OCI-LY7 (cell line): ENCODE measurements around the gene NTF3. TPM values are rescaled to one million over a fixed set of nuclear protein-coding genes. Genes with fewer than 3 reads are reported as not detected.

Source experiments
- BruUV-seq: library from RNA; stranded (reverse); fragments of 400-500 nt; replicated peaks from 2 replicates; lab custom pipeline; 2021; lab: Mats Ljungman, UMichigan
- CTCF ChIA-PET: fragments of 300-600 bp; sonication (Branson Sonifier 250); formaldehyde crosslinking; loops from one replicate; lab custom pipeline; 2022; ENCODE audit warnings: antibody characterized with exemption; ENCODE audit not compliant: unreplicated experiment; lab: Charles Lee
- POLR2A ChIA-PET: fragments of 300-600 bp; sonication (Branson Sonifier 250); formaldehyde crosslinking; loops from one replicate; lab custom pipeline; 2022; ENCODE audit warnings: antibody characterized with exemption; lab: Charles Lee
- DNase-seq: peaks from one replicate; pipeline ENCODE4 v3.0.0-alpha.2; 2015; ENCODE audit warnings: low spot score
- H2AFZ ChIP-seq: fragments of 200-600 bp; sonication (generic), shearing (Covaris generic); 2 replicates; pipeline ENCODE4 v1.6.1; 2014; ENCODE audit warnings: mild to moderate bottlenecking, antibody characterized with exemption, low read length, moderate library complexity
- H3K27ac ChIP-seq: fragments of 200-600 bp; sonication (generic); 2 replicates; pipeline ENCODE4 v1.5.1; 2014; ENCODE audit warnings: mixed run types, low read depth, mild to moderate bottlenecking, moderate library complexity, low read length, inconsistent platforms; ENCODE audit not compliant: poor library complexity, severe bottlenecking
- H3K36me3 ChIP-seq: fragments of 200-600 bp; sonication (generic); 2 replicates; pipeline ENCODE4 v1.6.1; 2014; ENCODE audit warnings: mild to moderate bottlenecking, antibody characterized with exemption, low read length, moderate library complexity, mixed read lengths; ENCODE audit not compliant: insufficient read depth
- H3K4me1 ChIP-seq: fragments of 200-600 bp; sonication (generic); 2 replicates; pipeline ENCODE4 v1.5.1; 2014; ENCODE audit warnings: mild to moderate bottlenecking, low read length; ENCODE audit not compliant: insufficient read depth, poor library complexity, severe bottlenecking
- H3K4me2 ChIP-seq: fragments of 200-600 bp; sonication (generic); 2 replicates; pipeline ENCODE4 v1.6.1; 2014; ENCODE audit warnings: mild to moderate bottlenecking, low read length
- H3K4me3 ChIP-seq: fragments of 200-600 bp; sonication (generic); 2 replicates; pipeline ENCODE4 v1.5.1; 2014; ENCODE audit warnings: mild to moderate bottlenecking, low read depth, low read length; ENCODE audit not compliant: poor library complexity, severe bottlenecking
- H3K79me2 ChIP-seq: fragments of 200-600 bp; sonication (generic); 2 replicates; pipeline ENCODE4 v1.6.1; 2016; ENCODE audit warnings: low read depth, mild to moderate bottlenecking, low read length, moderate library complexity, mixed read lengths; ENCODE audit not compliant: insufficient read depth
- H3K9me2 ChIP-seq: fragments of 200-600 bp; sonication (generic); 2 replicates; pipeline ENCODE4 v1.6.1; 2016; ENCODE audit warnings: mild to moderate bottlenecking, low read length, mixed read lengths; ENCODE audit not compliant: insufficient read depth
- H3K9me3 ChIP-seq: fragments of 200-600 bp; sonication (generic); 2 replicates; pipeline ENCODE4 v1.6.1; 2014; ENCODE audit warnings: mild to moderate bottlenecking, mixed run types, low read length, mixed read lengths
- H4K20me1 ChIP-seq: fragments of 200-600 bp; sonication (generic); 2 replicates; pipeline ENCODE4 v1.6.1; 2014; ENCODE audit warnings: mild to moderate bottlenecking, antibody characterized with exemption, low read length, moderate library complexity, mixed read lengths; ENCODE audit not compliant: insufficient read depth
- EZH2phosphoT487 ChIP-seq: fragments of 200-600 bp; sonication (generic); IDR thresholded peaks from 2 replicates; pipeline ENCODE4 v1.6.1; 2018; ENCODE audit warnings: low read depth, borderline replicate concordance, mild to moderate bottlenecking, mixed run types, antibody characterized with exemption, low read length, moderate library complexity, mixed read lengths
- intact Hi-C: fragments of 100-400 bp; cut with micrococcal nuclease; formaldehyde crosslinking; loops from one replicate; pipeline ENCODE4 v1.10.0; 2022; ENCODE audit not compliant: unreplicated experiment
- total RNA-seq, 2 experiments: library from RNA; depleted of rRNA in 1 of 2; stranded (reverse); fragments of >200 nt in 1 of 2; shearing (Covaris generic) in 1 of 2; gene quantifications; 2 replicates each; pipeline ENCODE4 v1.2.3, GENCODE V29; 2014 to 2022
- TF ChIP-seq, protein P1 (sequence below): fragments of 200-600 bp; sonication (generic); conservative IDR thresholded peaks from 2 replicates; pipeline ENCODE4 v1.5.1; 2014; ENCODE audit warnings: mild to moderate bottlenecking, antibody characterized with exemption, low read length, moderate library complexity, mixed read lengths

The NTF3 gene
- total RNA-seq, 2 experiments from 2014 or later = 9.6 to 11.5 TPM

GRCh38 chr12:5511644-5512600 lies 80.0 kb downstream of the NTF3 start:
- ChIA-PET POLR2A (interaction anchor here (0.6 to 1.0 kb wide), 4 partner anchors 11 to 81 kb away, joined by 3 to 7 read pairs (median 3); no protein-coding TSS in a partner anchor), CTCF (interaction anchor here (0.6 to 1.6 kb wide), 5 partner anchors 67 to 83 kb away, joined by 3 to 17 read pairs (median 4); no protein-coding TSS in a partner anchor)
- no peak overlapping the region for H3K27ac ChIP-seq
- no peaks in the 10 kb centered on the region for H3K79me2 ChIP-seq
- no peaks in the 10 kb centered on the region for H4K20me1 ChIP-seq
- H3K4me1 ChIP-seq = peaks cover 13% of the 10 kb centered on the region
- no peaks in the 10 kb centered on the region for H3K9me2 ChIP-seq
- peak; percentile 81 for DNase-seq
- peak overlapping the region; percentile 24 for H3K4me3 ChIP-seq
- no peaks in the 10 kb centered on the region for H3K36me3 ChIP-seq
- TF ChIP-seq EZH2phosphoT487 = no peak
- TF ChIP-seq, protein P1, sequence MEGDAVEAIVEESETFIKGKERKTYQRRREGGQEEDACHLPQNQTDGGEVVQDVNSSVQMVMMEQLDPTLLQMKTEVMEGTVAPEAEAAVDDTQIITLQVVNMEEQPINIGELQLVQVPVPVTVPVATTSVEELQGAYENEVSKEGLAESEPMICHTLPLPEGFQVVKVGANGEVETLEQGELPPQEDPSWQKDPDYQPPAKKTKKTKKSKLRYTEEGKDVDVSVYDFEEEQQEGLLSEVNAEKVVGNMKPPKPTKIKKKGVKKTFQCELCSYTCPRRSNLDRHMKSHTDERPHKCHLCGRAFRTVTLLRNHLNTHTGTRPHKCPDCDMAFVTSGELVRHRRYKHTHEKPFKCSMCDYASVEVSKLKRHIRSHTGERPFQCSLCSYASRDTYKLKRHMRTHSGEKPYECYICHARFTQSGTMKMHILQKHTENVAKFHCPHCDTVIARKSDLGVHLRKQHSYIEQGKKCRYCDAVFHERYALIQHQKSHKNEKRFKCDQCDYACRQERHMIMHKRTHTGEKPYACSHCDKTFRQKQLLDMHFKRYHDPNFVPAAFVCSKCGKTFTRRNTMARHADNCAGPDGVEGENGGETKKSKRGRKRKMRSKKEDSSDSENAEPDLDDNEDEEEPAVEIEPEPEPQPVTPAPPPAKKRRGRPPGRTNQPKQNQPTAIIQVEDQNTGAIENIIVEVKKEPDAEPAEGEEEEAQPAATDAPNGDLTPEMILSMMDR = peak; percentile 95
- H2AFZ ChIP-seq = peak overlapping the region; percentile 86
- intact Hi-C loops = loop anchor here (1.0 kb wide), 2 partner anchors 34 to 84 kb away; no protein-coding TSS in a partner anchor
- no peaks in the 10 kb centered on the region for H3K9me3 ChIP-seq
- no TSS peak for BruUV-seq
- H3K4me2 ChIP-seq = peak overlapping the region; percentile 62

GRCh38 chr12:5512601-5512970 lies 80.7 kb downstream of the NTF3 start:
- intact Hi-C loops = no loop called here
- Histone ChIP-seq H3K4me1 (peaks cover 13% of the 10 kb centered on the region), H3K36me3 (no peaks in the 10 kb centered on the region), H3K79me2 (no peaks in the 10 kb centered on the region), H3K9me3 (no peaks in the 10 kb centered on the region), H3K4me3 (no peak overlapping the region), H3K27ac (no peak overlapping the region), H2AFZ (no peak overlapping the region), H3K4me2 (no peak overlapping the region), H3K9me2 (no peaks in the 10 kb centered on the region), H4K20me1 (no peaks in the 10 kb centered on the region)
- DNase-seq = no peak
- TF ChIP-seq EZH2phosphoT487 = no peak
- TF ChIP-seq, protein P1 = no peak
- POLR2A ChIA-PET = interaction anchor here (0.7 to 0.8 kb wide), 2 partner anchors 12 to 139 kb away, joined by 3 read pairs; no protein-coding TSS in a partner anchor
- BruUV-seq = no TSS peak
- CTCF ChIA-PET = interaction anchor here (1.4 kb wide), 1 partner anchor 84 kb away, joined by 7 read pairs; no protein-coding TSS in a partner anchor
